ENCODE results near the gene TEKT3. TPM values are rescaled to one million over a fixed set of nuclear protein-coding genes. Genes with fewer than 3 reads are reported as not detected.

TEKT3 gene
- under 1 TPM in 1 of 2 donors, not detected in 1; 0.69 TPM for total RNA-seq

GRCh38 chr17:15341385-15341849 is at the start of gene TEKT3:
TSS of gene TEKT3 (minus strand) at chr17:15341597. CDS start at chr17:15331585, 10,012 bp downstream.
- H3K27ac Mint-ChIP-seq, result no peak within 1 kb of the TSS
- ATAC-seq (replicated peaks), result peak; percentile 62
- no peaks in the 10 kb centered on the region for H3K36me3 Mint-ChIP-seq (ENCODE audit: low read depth)
- peaks cover 60% of the 10 kb centered on the region for H3K27me3 Mint-ChIP-seq
- peak within 1 kb of the TSS; percentile 60 for H3K4me3 Mint-ChIP-seq
- no peaks in the 10 kb centered on the region for H3K9me3 Mint-ChIP-seq
- peaks cover 5% of the 10 kb centered on the region for H3K4me1 Mint-ChIP-seq

- H3K4me3 Mint-ChIP-seq, result no peak overlapping the region
- H3K27ac Mint-ChIP-seq, result no peak overlapping the region
- no peaks in the 10 kb centered on the region for H3K9me3 Mint-ChIP-seq
- no peaks in the 10 kb centered on the region for H3K36me3 Mint-ChIP-seq (ENCODE audit: low read depth)
- peaks cover 34% of the 10 kb centered on the region for H3K27me3 Mint-ChIP-seq
- no peaks in the 10 kb centered on the region for H3K4me1 Mint-ChIP-seq
- no peak for ATAC-seq (replicated peaks)
Measured at GRCh38 chr17:15388356-15389041, 47.1 kb upstream of the TEKT3 start.

GRCh38 chr17:15386083-15386482 is 44.7 kb upstream of the TEKT3 start:
- no peaks in the 10 kb centered on the region for H3K4me1 Mint-ChIP-seq
- H3K36me3 Mint-ChIP-seq (ENCODE audit: low read depth), result no peaks in the 10 kb centered on the region
- peaks cover 40% of the 10 kb centered on the region for H3K27me3 Mint-ChIP-seq
- H3K4me3 Mint-ChIP-seq, result no peak overlapping the region
- no peak for ATAC-seq (replicated peaks)
- no peaks in the 10 kb centered on the region for H3K9me3 Mint-ChIP-seq
- H3K27ac Mint-ChIP-seq, result no peak overlapping the region

DNA sequence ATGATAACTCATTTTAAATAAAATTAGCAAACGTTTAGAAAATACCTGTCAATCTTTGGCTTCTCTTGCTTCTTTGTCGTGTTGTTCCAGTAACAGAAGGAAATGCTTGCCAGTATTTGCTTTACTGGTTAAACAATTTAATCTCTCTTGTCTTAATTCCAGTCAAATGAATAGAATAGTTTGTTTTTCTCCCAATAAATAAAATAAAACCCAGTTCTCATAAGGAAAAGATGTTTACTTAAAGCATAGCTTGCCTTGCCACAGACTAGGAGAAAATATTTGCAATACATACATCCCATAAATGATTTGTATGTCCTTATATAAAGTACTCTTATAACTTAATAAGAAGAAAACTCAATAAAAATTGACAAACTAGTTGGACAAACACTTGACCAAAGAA is 43.9 kb upstream of the TEKT3 start:
- H3K27me3 Mint-ChIP-seq, result peaks cover 40% of the 10 kb centered on the region
- H3K9me3 Mint-ChIP-seq, result no peaks in the 10 kb centered on the region
- no peak overlapping the region for H3K27ac Mint-ChIP-seq
- H3K36me3 Mint-ChIP-seq (ENCODE audit: low read depth), result no peaks in the 10 kb centered on the region
- ATAC-seq (replicated peaks), result no peak
- no peak overlapping the region for H3K4me3 Mint-ChIP-seq
- no peaks in the 10 kb centered on the region for H3K4me1 Mint-ChIP-seq

DNA sequence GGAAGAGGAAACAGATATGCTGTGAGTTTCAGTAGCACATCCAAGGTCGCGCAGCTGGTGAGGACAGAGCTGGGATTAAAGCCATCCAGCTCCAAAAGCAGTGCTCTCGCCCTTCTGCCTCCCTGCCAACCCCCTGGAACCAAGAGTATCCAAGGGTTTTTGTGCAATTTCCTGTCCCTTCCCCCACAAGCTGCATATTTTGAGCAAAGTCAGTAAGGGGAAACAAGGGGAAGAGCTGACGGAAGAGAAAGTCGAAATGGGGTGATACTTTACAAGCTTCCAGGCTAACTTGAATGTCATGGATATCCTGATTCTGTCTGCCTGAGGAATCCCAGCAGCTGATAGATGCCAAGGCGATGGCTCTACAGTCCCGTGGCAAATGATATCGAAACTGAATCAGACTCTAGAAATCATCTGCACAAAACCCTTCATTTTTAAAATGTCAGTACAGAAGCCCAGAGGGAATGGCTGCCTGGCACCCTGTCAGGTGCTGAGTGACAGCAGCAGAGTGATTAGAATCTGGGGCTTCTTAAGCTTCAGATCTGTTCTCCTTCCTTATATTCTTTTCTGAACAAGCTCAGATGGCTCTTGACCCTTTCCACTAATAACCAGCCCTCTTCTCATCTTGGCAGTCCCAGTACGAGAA is 42.9 kb upstream of the TEKT3 start:
- ATAC-seq (replicated peaks), result no peak
- Mint-ChIP-seq H3K27me3 (peaks cover 40% of the 10 kb centered on the region), H3K4me3 (no peak overlapping the region), H3K4me1 (no peaks in the 10 kb centered on the region), H3K27ac (no peak overlapping the region), H3K36me3 (ENCODE audit: low read depth) (no peaks in the 10 kb centered on the region), H3K9me3 (no peaks in the 10 kb centered on the region)

DNA sequence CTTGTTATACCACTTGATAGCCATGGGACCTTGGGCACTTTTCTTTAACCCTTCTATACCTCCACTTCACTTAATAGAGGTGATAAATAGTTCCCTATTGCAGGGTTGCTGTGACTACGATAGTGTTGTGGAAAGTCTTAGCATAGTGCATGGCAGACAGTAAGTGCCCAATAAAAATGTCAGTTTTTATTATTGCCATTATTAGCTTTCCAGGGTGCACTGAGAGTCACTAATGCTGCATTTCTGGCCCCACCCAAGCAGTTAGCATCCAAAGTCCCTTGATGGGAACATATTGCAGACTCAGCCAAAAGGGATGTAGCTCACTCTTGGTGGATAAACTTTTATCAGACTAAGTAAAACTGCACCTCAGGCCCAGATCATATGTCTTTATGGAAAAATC is 41.5 kb upstream of the TEKT3 start:
- Mint-ChIP-seq H3K27ac (no peak overlapping the region), H3K4me3 (no peak overlapping the region), H3K36me3 (ENCODE audit: low read depth) (no peaks in the 10 kb centered on the region), H3K9me3 (no peaks in the 10 kb centered on the region), H3K27me3 (peaks cover 44% of the 10 kb centered on the region), H3K4me1 (no peaks in the 10 kb centered on the region)
- no peak for ATAC-seq (replicated peaks)

DNA sequence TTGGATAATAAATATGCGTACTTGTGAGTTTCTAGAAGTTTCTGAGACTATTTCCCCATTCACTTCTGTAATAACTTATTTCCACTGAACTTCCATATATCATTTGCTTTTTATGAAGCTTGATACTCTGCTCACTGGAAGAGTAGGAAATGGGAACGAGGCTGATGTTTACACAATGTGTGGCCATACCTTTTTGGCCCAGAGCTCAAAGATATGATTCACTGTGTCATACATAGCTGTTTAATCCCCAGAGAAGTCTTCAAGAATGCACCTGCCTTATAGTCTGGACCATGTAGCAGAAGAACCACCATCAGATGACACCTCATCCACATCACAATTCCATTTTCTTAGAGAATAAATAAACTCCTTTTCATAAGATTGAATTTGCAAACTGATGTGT is 40.3 kb upstream of the TEKT3 start:
- no peaks in the 10 kb centered on the region for H3K36me3 Mint-ChIP-seq (ENCODE audit: low read depth)
- no peak overlapping the region for H3K27ac Mint-ChIP-seq
- no peaks in the 10 kb centered on the region for H3K9me3 Mint-ChIP-seq
- no peak for ATAC-seq (replicated peaks)
- no peak overlapping the region for H3K4me3 Mint-ChIP-seq
- H3K4me1 Mint-ChIP-seq, result no peaks in the 10 kb centered on the region
- H3K27me3 Mint-ChIP-seq, result peaks cover 41% of the 10 kb centered on the region

DNA sequence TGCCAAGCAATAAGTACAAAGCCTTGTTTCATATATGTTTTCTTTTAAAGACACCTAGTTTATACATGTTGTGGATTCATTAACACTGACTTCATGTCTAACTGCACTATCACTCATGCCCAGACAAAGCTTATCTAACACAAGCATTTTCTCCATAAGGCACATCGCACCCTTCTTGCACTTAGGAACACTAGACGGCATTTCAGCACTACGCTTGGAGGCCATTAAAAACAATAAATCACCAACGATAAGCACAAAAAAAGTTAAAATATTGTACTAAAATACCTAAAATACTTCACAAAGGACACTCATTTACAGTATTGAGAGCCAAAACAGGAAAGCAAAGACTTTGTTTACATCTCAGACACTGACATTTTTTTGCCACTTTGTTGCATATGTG is 39.0 kb upstream of the TEKT3 start:
- Mint-ChIP-seq H3K27ac (no peak overlapping the region), H3K4me3 (no peak overlapping the region), H3K36me3 (ENCODE audit: low read depth) (no peaks in the 10 kb centered on the region), H3K4me1 (no peaks in the 10 kb centered on the region), H3K27me3 (peaks cover 41% of the 10 kb centered on the region), H3K9me3 (no peaks in the 10 kb centered on the region)
- ATAC-seq (replicated peaks), result no peak

DNA sequence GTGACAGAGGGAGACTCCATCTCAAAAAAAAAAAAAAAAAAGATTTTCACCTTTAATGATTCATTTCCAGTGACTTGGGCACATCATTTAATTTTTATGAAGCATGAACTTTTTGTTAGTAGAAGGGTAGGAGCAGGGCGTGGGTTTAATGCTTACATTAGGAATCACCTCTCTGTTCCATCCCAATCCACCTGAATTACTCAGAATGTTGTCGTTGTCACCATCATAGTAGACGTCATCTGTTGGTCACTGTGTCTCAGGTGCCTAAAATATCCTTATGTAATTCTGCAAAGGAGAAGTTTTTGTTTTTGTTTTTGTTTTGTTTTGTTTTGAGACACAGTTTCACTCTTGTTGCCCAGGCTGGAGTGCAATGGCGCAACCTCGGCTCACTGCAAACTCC is 38.3 kb upstream of the TEKT3 start:
- Mint-ChIP-seq H3K27ac (no peak overlapping the region), H3K4me1 (no peaks in the 10 kb centered on the region)
- no peak for ATAC-seq (replicated peaks)

DNA sequence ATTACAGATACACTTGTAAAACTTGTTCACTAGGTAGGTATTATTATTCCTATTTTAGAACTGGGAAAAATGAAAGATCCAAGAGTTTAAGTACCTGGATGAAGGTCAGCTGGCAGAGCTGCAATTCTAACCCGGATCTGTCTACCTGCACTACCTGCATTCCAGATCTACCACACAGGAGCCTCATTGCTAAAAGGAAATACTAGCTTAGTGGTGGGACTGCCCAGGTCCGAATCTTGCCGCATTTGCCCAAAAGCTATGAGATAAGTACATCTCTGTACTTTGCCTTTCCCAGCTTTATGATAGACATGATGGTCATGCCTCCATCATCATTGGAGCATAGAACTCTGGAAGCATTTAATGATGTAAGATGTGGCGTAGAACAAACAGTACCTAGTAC is 36.8 kb upstream of the TEKT3 start:
- no peak for ATAC-seq (replicated peaks)
- H3K27ac Mint-ChIP-seq, result no peak overlapping the region
- H3K4me3 Mint-ChIP-seq, result no peak overlapping the region
- no peaks in the 10 kb centered on the region for H3K36me3 Mint-ChIP-seq (ENCODE audit: low read depth)
- H3K27me3 Mint-ChIP-seq, result peaks cover 28% of the 10 kb centered on the region
- H3K4me1 Mint-ChIP-seq, result no peaks in the 10 kb centered on the region
- H3K9me3 Mint-ChIP-seq, result no peaks in the 10 kb centered on the region

More for the DNA sequence above, 38.3 kb upstream of the TEKT3 start:
- H3K4me3 Mint-ChIP-seq, result no peak overlapping the region
- peaks cover 37% of the 10 kb centered on the region for H3K27me3 Mint-ChIP-seq
- H3K9me3 Mint-ChIP-seq, result no peaks in the 10 kb centered on the region
- no peaks in the 10 kb centered on the region for H3K36me3 Mint-ChIP-seq (ENCODE audit: low read depth)

DNA sequence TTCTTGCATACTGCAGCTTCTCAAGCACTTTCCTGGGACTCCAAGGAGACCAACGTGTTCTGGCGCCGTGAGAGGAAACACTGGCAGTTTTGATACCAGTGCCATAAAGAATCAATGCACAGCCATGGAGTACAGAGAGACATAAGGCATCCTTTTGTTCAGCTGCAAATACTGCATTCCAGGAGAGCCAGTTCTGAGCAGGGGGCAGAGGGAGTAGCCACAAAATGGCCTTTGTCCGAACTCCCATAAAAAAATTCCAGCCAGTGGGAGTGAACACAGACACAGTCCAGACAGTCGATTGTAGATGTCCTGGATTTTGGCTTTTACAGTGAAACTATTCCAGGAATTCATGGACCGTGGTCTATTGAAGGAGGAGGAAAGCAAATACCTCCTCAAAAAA is 36.2 kb upstream of the TEKT3 start:
- Mint-ChIP-seq H3K9me3 (no peaks in the 10 kb centered on the region), H3K36me3 (ENCODE audit: low read depth) (no peaks in the 10 kb centered on the region), H3K4me3 (no peak overlapping the region), H3K4me1 (no peaks in the 10 kb centered on the region), H3K27ac (no peak overlapping the region), H3K27me3 (peaks cover 24% of the 10 kb centered on the region)
- no peak for ATAC-seq (replicated peaks)

GRCh38 chr17:15377200-15377599 is 35.8 kb upstream of the TEKT3 start:
- Mint-ChIP-seq H3K4me1 (no peaks in the 10 kb centered on the region), H3K4me3 (no peak overlapping the region), H3K27ac (no peak overlapping the region), H3K27me3 (peaks cover 24% of the 10 kb centered on the region), H3K36me3 (ENCODE audit: low read depth) (no peaks in the 10 kb centered on the region), H3K9me3 (no peaks in the 10 kb centered on the region)
- ATAC-seq (replicated peaks), result no peak

- Mint-ChIP-seq H3K4me1 (no peaks in the 10 kb centered on the region), H3K27ac (no peak overlapping the region)
Measured at GRCh38 chr17:15371376-15372130, 30.2 kb upstream of the TEKT3 start.

DNA sequence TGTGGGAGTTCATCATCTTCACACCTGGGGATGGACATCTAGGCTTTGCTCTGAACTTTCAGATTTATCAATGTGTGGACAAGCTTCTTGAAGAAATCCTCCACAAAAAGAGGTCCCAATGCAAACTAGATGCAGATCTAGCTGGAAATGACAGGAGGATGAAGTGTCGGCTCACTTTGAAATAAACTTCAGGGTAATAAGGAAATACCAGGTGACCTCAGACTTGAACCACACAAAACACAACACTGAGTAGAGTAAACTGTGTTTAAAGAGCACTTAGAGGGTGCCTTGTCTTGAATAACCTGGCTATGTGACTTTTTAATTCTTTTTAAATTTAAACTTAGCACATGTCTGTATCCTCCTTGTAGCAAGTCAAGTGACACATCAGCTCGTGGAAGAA is 27.2 kb upstream of the TEKT3 start:
- Mint-ChIP-seq H3K36me3 (ENCODE audit: low read depth) (no peaks in the 10 kb centered on the region), H3K4me1 (no peaks in the 10 kb centered on the region), H3K27ac (no peak overlapping the region), H3K9me3 (no peaks in the 10 kb centered on the region), H3K27me3 (peaks cover 6% of the 10 kb centered on the region), H3K4me3 (no peak overlapping the region)
- ATAC-seq (replicated peaks), result no peak

More at GRCh38 chr17:15371376-15372130, 30.2 kb upstream of the TEKT3 start:
- Mint-ChIP-seq H3K9me3 (no peaks in the 10 kb centered on the region), H3K36me3 (ENCODE audit: low read depth) (no peaks in the 10 kb centered on the region), H3K27me3 (peaks cover 10% of the 10 kb centered on the region), H3K4me3 (no peak overlapping the region)
- ATAC-seq (replicated peaks), result no peak

DNA sequence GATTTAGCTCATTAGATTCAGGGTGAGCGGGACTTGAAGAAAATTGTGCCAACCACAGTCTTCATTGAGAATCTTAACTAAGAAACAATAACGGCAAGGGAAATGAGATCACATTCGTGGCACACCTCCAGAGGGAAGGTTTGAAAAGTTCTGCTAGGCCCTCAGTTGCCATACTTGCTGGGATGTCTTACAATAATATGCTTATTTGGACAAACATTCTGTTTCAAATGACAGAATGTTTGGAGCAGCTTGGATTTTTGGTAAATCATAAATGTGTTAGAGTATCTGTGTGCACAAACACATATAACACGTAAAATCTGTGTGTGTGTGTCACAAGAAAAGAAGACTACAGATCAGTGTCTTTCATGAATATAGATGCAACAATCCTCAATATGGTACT is 24.6 kb upstream of the TEKT3 start:
- no peaks in the 10 kb centered on the region for H3K9me3 Mint-ChIP-seq
- peaks cover 6% of the 10 kb centered on the region for H3K27me3 Mint-ChIP-seq
- no peak overlapping the region for H3K4me3 Mint-ChIP-seq
- ATAC-seq (replicated peaks), result no peak
- no peak overlapping the region for H3K27ac Mint-ChIP-seq
- no peaks in the 10 kb centered on the region for H3K36me3 Mint-ChIP-seq (ENCODE audit: low read depth)
- no peaks in the 10 kb centered on the region for H3K4me1 Mint-ChIP-seq
